Measurements from ENCODE around the gene ADGRV1.

The ADGRV1 gene

GRCh38 chr5:91118796-91119195, 560.2 kb downstream of the ADGRV1 start:
- H3K9me3 Mint-ChIP-seq = no peaks in the 10 kb centered on the region
- ATAC-seq (replicated peaks; ENCODE audit: extremely low read depth, poor library complexity, severe bottlenecking) = no peak

GRCh38 chr5:91119217-91119616, 560.6 kb downstream of the ADGRV1 start:
- H3K4me3 Mint-ChIP-seq = no peak overlapping the region
- no peaks in the 10 kb centered on the region for H3K9me3 Mint-ChIP-seq
- no peaks in the 10 kb centered on the region for H3K36me3 Mint-ChIP-seq (ENCODE audit: insufficient read depth)
- H3K27me3 Mint-ChIP-seq = no peaks in the 10 kb centered on the region
- no peak overlapping the region for H3K27ac Mint-ChIP-seq (ENCODE audit: low read depth)
- no peaks in the 10 kb centered on the region for H3K4me1 Mint-ChIP-seq
- ATAC-seq (replicated peaks; ENCODE audit: extremely low read depth, poor library complexity, severe bottlenecking) (no peak), DNase-seq (ENCODE audit: low spot score in 2 of 2) (no peak)

More at GRCh38 chr5:91118796-91119195, 560.2 kb downstream of the ADGRV1 start:
- Mint-ChIP-seq H3K27ac (ENCODE audit: low read depth) (no peak overlapping the region), H3K27me3 (no peaks in the 10 kb centered on the region), H3K4me3 (no peak overlapping the region), H3K36me3 (ENCODE audit: insufficient read depth) (no peaks in the 10 kb centered on the region), H3K4me1 (no peaks in the 10 kb centered on the region)
- no peak for DNase-seq (ENCODE audit: low spot score in 2 of 2)

GRCh38 chr5:91119981-91120850, 561.6 kb downstream of the ADGRV1 start:
- DNase-seq (ENCODE audit: low spot score in 2 of 2) (no peak), ATAC-seq (replicated peaks; ENCODE audit: extremely low read depth, poor library complexity, severe bottlenecking) (no peak)
- no peak overlapping the region for H3K4me3 Mint-ChIP-seq
- no peaks in the 10 kb centered on the region for H3K4me1 Mint-ChIP-seq
- no peak overlapping the region for H3K27ac Mint-ChIP-seq (ENCODE audit: low read depth)
- no peaks in the 10 kb centered on the region for H3K27me3 Mint-ChIP-seq
- no peaks in the 10 kb centered on the region for H3K36me3 Mint-ChIP-seq (ENCODE audit: insufficient read depth)
- H3K9me3 Mint-ChIP-seq = no peaks in the 10 kb centered on the region

GRCh38 chr5:91121347-91121993, 562.9 kb downstream of the ADGRV1 start:
- Mint-ChIP-seq H3K27ac (ENCODE audit: low read depth) (no peak overlapping the region), H3K9me3 (no peaks in the 10 kb centered on the region), H3K27me3 (no peaks in the 10 kb centered on the region), H3K36me3 (ENCODE audit: insufficient read depth) (no peaks in the 10 kb centered on the region), H3K4me3 (no peak overlapping the region), H3K4me1 (no peaks in the 10 kb centered on the region)
- ATAC-seq (replicated peaks; ENCODE audit: extremely low read depth, poor library complexity, severe bottlenecking) (no peak), DNase-seq (ENCODE audit: low spot score in 2 of 2) (no peak)

GRCh38 chr5:91122651-91123050, 564.1 kb downstream of the ADGRV1 start:
- no peak overlapping the region for H3K27ac Mint-ChIP-seq (ENCODE audit: low read depth)
- no peaks in the 10 kb centered on the region for H3K9me3 Mint-ChIP-seq
- DNase-seq (ENCODE audit: low spot score in 2 of 2) (no peak), ATAC-seq (replicated peaks; ENCODE audit: extremely low read depth, poor library complexity, severe bottlenecking) (no peak)
- no peaks in the 10 kb centered on the region for H3K4me1 Mint-ChIP-seq
- H3K36me3 Mint-ChIP-seq (ENCODE audit: insufficient read depth) = no peaks in the 10 kb centered on the region
- no peaks in the 10 kb centered on the region for H3K27me3 Mint-ChIP-seq
- H3K4me3 Mint-ChIP-seq = no peak overlapping the region

GRCh38 chr5:91123291-91123690, 564.7 kb downstream of the ADGRV1 start:
- no peaks in the 10 kb centered on the region for H3K27me3 Mint-ChIP-seq
- no peaks in the 10 kb centered on the region for H3K9me3 Mint-ChIP-seq
- ATAC-seq (replicated peaks; ENCODE audit: extremely low read depth, poor library complexity, severe bottlenecking) = no peak
- no peak overlapping the region for H3K4me3 Mint-ChIP-seq
- no peak for DNase-seq (ENCODE audit: low spot score in 2 of 2)
- H3K36me3 Mint-ChIP-seq (ENCODE audit: insufficient read depth) = no peaks in the 10 kb centered on the region
- H3K4me1 Mint-ChIP-seq = no peaks in the 10 kb centered on the region
- no peak overlapping the region for H3K27ac Mint-ChIP-seq (ENCODE audit: low read depth)

- Mint-ChIP-seq H3K4me1 (no peaks in the 10 kb centered on the region), H3K27ac (ENCODE audit: low read depth) (no peak overlapping the region), H3K27me3 (no peaks in the 10 kb centered on the region), H3K4me3 (no peak overlapping the region), H3K36me3 (ENCODE audit: insufficient read depth) (no peaks in the 10 kb centered on the region), H3K9me3 (no peaks in the 10 kb centered on the region)
- ATAC-seq (replicated peaks; ENCODE audit: extremely low read depth, poor library complexity, severe bottlenecking) (no peak), DNase-seq (ENCODE audit: low spot score in 2 of 2) (no peak)
Observed at GRCh38 chr5:91123901-91124300, 565.3 kb downstream of the ADGRV1 start.

- Mint-ChIP-seq H3K4me3 (no peak overlapping the region), H3K27me3 (no peaks in the 10 kb centered on the region), H3K4me1 (no peaks in the 10 kb centered on the region), H3K9me3 (no peaks in the 10 kb centered on the region), H3K36me3 (ENCODE audit: insufficient read depth) (no peaks in the 10 kb centered on the region), H3K27ac (ENCODE audit: low read depth) (no peak overlapping the region)
- ATAC-seq (replicated peaks; ENCODE audit: extremely low read depth, poor library complexity, severe bottlenecking) (no peak), DNase-seq (ENCODE audit: low spot score in 2 of 2) (no peak)
Observed at GRCh38 chr5:91125916-91126315, 567.3 kb downstream of the ADGRV1 start.

- Mint-ChIP-seq H3K27me3 (peaks cover 4% of the 10 kb centered on the region), H3K27ac (ENCODE audit: low read depth) (no peak overlapping the region), H3K9me3 (no peaks in the 10 kb centered on the region), H3K4me1 (no peaks in the 10 kb centered on the region), H3K36me3 (ENCODE audit: insufficient read depth) (no peaks in the 10 kb centered on the region), H3K4me3 (no peak overlapping the region)
- DNase-seq (ENCODE audit: low spot score in 2 of 2) (no peak), ATAC-seq (replicated peaks; ENCODE audit: extremely low read depth, poor library complexity, severe bottlenecking) (no peak)
Observed at GRCh38 chr5:91126448-91126847, 567.9 kb downstream of the ADGRV1 start.

GRCh38 chr5:91126888-91127287, 568.3 kb downstream of the ADGRV1 start:
- Mint-ChIP-seq H3K27me3 (peaks cover 9% of the 10 kb centered on the region), H3K36me3 (ENCODE audit: insufficient read depth) (no peaks in the 10 kb centered on the region), H3K27ac (ENCODE audit: low read depth) (no peak overlapping the region), H3K4me3 (no peak overlapping the region), H3K4me1 (no peaks in the 10 kb centered on the region), H3K9me3 (no peaks in the 10 kb centered on the region)
- DNase-seq (ENCODE audit: low spot score in 2 of 2) (no peak), ATAC-seq (replicated peaks; ENCODE audit: extremely low read depth, poor library complexity, severe bottlenecking) (no peak)

GRCh38 chr5:91127456-91128081, 569.0 kb downstream of the ADGRV1 start:
- Mint-ChIP-seq H3K9me3 (no peaks in the 10 kb centered on the region), H3K4me1 (no peaks in the 10 kb centered on the region), H3K27me3 (peaks cover 15% of the 10 kb centered on the region), H3K27ac (ENCODE audit: low read depth) (no peak overlapping the region), H3K36me3 (ENCODE audit: insufficient read depth) (no peaks in the 10 kb centered on the region), H3K4me3 (no peak overlapping the region)
- no peak for ATAC-seq (replicated peaks; ENCODE audit: extremely low read depth, poor library complexity, severe bottlenecking)
- no peak for DNase-seq (ENCODE audit: low spot score in 2 of 2)

- Mint-ChIP-seq H3K36me3 (ENCODE audit: insufficient read depth) (no peaks in the 10 kb centered on the region), H3K4me1 (no peaks in the 10 kb centered on the region), H3K27me3 (peaks cover 24% of the 10 kb centered on the region), H3K4me3 (no peak overlapping the region), H3K9me3 (no peaks in the 10 kb centered on the region), H3K27ac (ENCODE audit: low read depth) (no peak overlapping the region)
- ATAC-seq (replicated peaks; ENCODE audit: extremely low read depth, poor library complexity, severe bottlenecking) (no peak), DNase-seq (ENCODE audit: low spot score in 2 of 2) (no peak)
Observed at GRCh38 chr5:91128604-91129003, 570.0 kb downstream of the ADGRV1 start.

- Mint-ChIP-seq H3K9me3 (no peaks in the 10 kb centered on the region), H3K4me3 (no peak overlapping the region), H3K36me3 (ENCODE audit: insufficient read depth) (peaks cover 3% of the 10 kb centered on the region), H3K4me1 (no peaks in the 10 kb centered on the region), H3K27me3 (peaks cover 24% of the 10 kb centered on the region), H3K27ac (ENCODE audit: low read depth) (no peak overlapping the region)
- no peak for ATAC-seq (replicated peaks; ENCODE audit: extremely low read depth, poor library complexity, severe bottlenecking)
- no peak for DNase-seq (ENCODE audit: low spot score in 2 of 2)
Observed at GRCh38 chr5:91129748-91130147, 571.2 kb downstream of the ADGRV1 start.

All from central memory CD8-positive, alpha-beta T cell (primary cell).